PFSK-1 (cell line): ENCODE data around the gene PDE3A.

Experiments
- POLR2AphosphoS5 ChIP-seq: IDR thresholded peaks from 2 replicates; pipeline ENCODE4 v1.6.1; 2012; ENCODE audit warnings: low read depth, mild to moderate bottlenecking, control low read depth, low read length, moderate library complexity
- REST ChIP-seq, 2 experiments: IDR thresholded peaks; 2 replicates each; pipeline versions ENCODE4 v1.6.1 to v1.8.0; 2011 to 2012; ENCODE audit warnings: low read depth in 2 of 2, low read length in 2 of 2, control low read depth in 1 of 2, inconsistent platforms in 1 of 2, mild to moderate bottlenecking in 1 of 2, moderate library complexity in 1 of 2; ENCODE audit not compliant: insufficient read depth in 1 of 2
- TAF1 ChIP-seq: IDR thresholded peaks from 2 replicates; pipeline ENCODE4 v1.6.1; 2012; ENCODE audit warnings: low read length, control low read depth, borderline replicate concordance; ENCODE audit not compliant: insufficient read depth

GRCh38 chr12:20567413-20567812 lies 199.1 kb downstream of the PDE3A start:
- TF ChIP-seq REST (IDR thresholded peaks at IDR 0.05; ENCODE audit: insufficient read depth in 1 of 2, low read depth in 2 of 2, low read length in 2 of 2) (no peak), TAF1 (no peak), POLR2AphosphoS5 (no peak)
